ENCODE data around the gene FAM53C. TPM values are rescaled to one million over a fixed set of nuclear protein-coding genes. Genes with fewer than 3 reads are reported as not detected.

FAM53C gene
- total and polyA plus RNA-seq, 2 experiments from 2014 or later = 26.7 to 26.8 TPM

- no peaks in the 10 kb centered on the region for H3K27me3 ChIP-seq (replicated peaks; ENCODE audit: insufficient read depth)
- H3K36me3 ChIP-seq (ENCODE audit: low read depth) = peaks cover 14% of the 10 kb centered on the region; the same call in 1 of the 2 replicates
- in situ Hi-C loops (cut with MboI) = no loop called here
- peak overlapping the region; percentile 82 for H3K4me3 ChIP-seq
- DNase-seq = no peak
- H3K27ac ChIP-seq = peak overlapping the region; percentile 92
- 0 to 1% methylated on average over 1 to 21 of the region's 22 CpGs for WGBS, 2 experiments (ENCODE audit: low coverage in 1 of 2, low lambda C conversion rate in 2 of 2, missing lambda C conversion rate in 2 of 2)
- H3K4me2 ChIP-seq (ENCODE audit: unreplicated experiment) = peak overlapping the region; percentile 99
- H3K9me3 ChIP-seq (ENCODE audit: low read depth) = no peaks in the 10 kb centered on the region
- peaks cover 54% of the 10 kb centered on the region for H3K79me2 ChIP-seq (ENCODE audit: insufficient read depth)
- H3F3A ChIP-seq (ENCODE audit: insufficient read depth) = no peaks in the 10 kb centered on the region
- H3K4me1 ChIP-seq (ENCODE audit: insufficient read depth) = peaks cover 16% of the 10 kb centered on the region
- TF ChIP-seq EZH2phosphoT487 (IDR thresholded peaks at IDR 0.05; ENCODE audit: insufficient read depth, low read depth) (no peak), EZH2 (IDR thresholded peaks at IDR 0.05; ENCODE audit: insufficient read depth, poor library complexity, severe bottlenecking) (no peak)
- peak overlapping the region; percentile 90 for H2AFZ ChIP-seq
- peak overlapping the region; percentile 95 for H3K9ac ChIP-seq
- no peaks in the 10 kb centered on the region for H4K20me1 ChIP-seq (ENCODE audit: insufficient read depth)
- no peaks in the 10 kb centered on the region for H3K9me2 ChIP-seq (ENCODE audit: insufficient read depth)
Observed at GRCh38 chr5:138338411-138339090, 485 bp downstream of the FAM53C start.

- 2 to 4% methylated on average over 7 of the region's 7 CpGs for WGBS, 2 experiments (ENCODE audit: low coverage in 1 of 2, low lambda C conversion rate in 2 of 2, missing lambda C conversion rate in 2 of 2)
- Histone ChIP-seq H3K4me2 (ENCODE audit: unreplicated experiment) (peak overlapping the region; percentile 99), H2AFZ (peak overlapping the region; percentile 90), H3K27me3 (replicated peaks; ENCODE audit: insufficient read depth) (no peaks in the 10 kb centered on the region), H3K9me3 (ENCODE audit: low read depth) (no peaks in the 10 kb centered on the region), H3K4me3 (peak overlapping the region; percentile 82), H4K20me1 (ENCODE audit: insufficient read depth) (no peaks in the 10 kb centered on the region), H3F3A (ENCODE audit: insufficient read depth) (no peaks in the 10 kb centered on the region), H3K4me1 (ENCODE audit: insufficient read depth) (peaks cover 16% of the 10 kb centered on the region), H3K9ac (peak overlapping the region; percentile 95), H3K27ac (peak overlapping the region; percentile 92), H3K36me3 (ENCODE audit: low read depth) (peaks cover 19% of the 10 kb centered on the region; the same call in 1 of the 2 replicates), H3K79me2 (ENCODE audit: insufficient read depth) (peaks cover 60% of the 10 kb centered on the region), H3K9me2 (ENCODE audit: insufficient read depth) (no peaks in the 10 kb centered on the region)
- peak; percentile 57 for DNase-seq
- TF ChIP-seq EZH2phosphoT487 (IDR thresholded peaks at IDR 0.05; ENCODE audit: insufficient read depth, low read depth) (no peak), EZH2 (IDR thresholded peaks at IDR 0.05; ENCODE audit: insufficient read depth, poor library complexity, severe bottlenecking) (no peak)
- in situ Hi-C loops (cut with MboI) = no loop called here
Observed at GRCh38 chr5:138339091-138339456, 1.0 kb downstream of the FAM53C start.

- in situ Hi-C loops (cut with MboI) = no loop called here
- Histone ChIP-seq H3K4me1 (ENCODE audit: insufficient read depth) (peaks cover 16% of the 10 kb centered on the region), H3K9me2 (ENCODE audit: insufficient read depth) (no peaks in the 10 kb centered on the region), H3F3A (ENCODE audit: insufficient read depth) (no peaks in the 10 kb centered on the region), H3K4me3 (peak overlapping the region; percentile 82), H2AFZ (peak overlapping the region; percentile 90), H3K9me3 (ENCODE audit: low read depth) (no peaks in the 10 kb centered on the region), H3K36me3 (ENCODE audit: low read depth) (peaks cover 23% of the 10 kb centered on the region), H3K4me2 (ENCODE audit: unreplicated experiment) (peak overlapping the region; percentile 99), H3K27ac (peak overlapping the region; percentile 92), H3K79me2 (ENCODE audit: insufficient read depth) (peaks cover 64% of the 10 kb centered on the region), H3K27me3 (replicated peaks; ENCODE audit: insufficient read depth) (no peaks in the 10 kb centered on the region), H3K9ac (peak overlapping the region; percentile 95), H4K20me1 (ENCODE audit: insufficient read depth) (no peaks in the 10 kb centered on the region)
- TF ChIP-seq EZH2phosphoT487 (IDR thresholded peaks at IDR 0.05; ENCODE audit: insufficient read depth, low read depth) = no peak
- TF ChIP-seq EZH2 (IDR thresholded peaks at IDR 0.05; ENCODE audit: insufficient read depth, poor library complexity, severe bottlenecking) = no peak
- no peak for DNase-seq
- WGBS, 2 experiments (ENCODE audit: low coverage in 1 of 2, low lambda C conversion rate in 2 of 2, missing lambda C conversion rate in 2 of 2) = 55 to 56% methylated on average over 2 of the region's 2 CpGs
Observed at GRCh38 chr5:138339464-138339863, 1.4 kb downstream of the FAM53C start.

GRCh38 chr5:138340008-138340407, 1.9 kb downstream of the FAM53C start:
- peak overlapping the region; percentile 99 for H3K4me2 ChIP-seq (ENCODE audit: unreplicated experiment)
- H2AFZ ChIP-seq = no peak overlapping the region
- H3K4me1 ChIP-seq (ENCODE audit: insufficient read depth) = peaks cover 16% of the 10 kb centered on the region
- no peak for DNase-seq
- no peaks in the 10 kb centered on the region for H3K9me2 ChIP-seq (ENCODE audit: insufficient read depth)
- no peaks in the 10 kb centered on the region for H3K9me3 ChIP-seq (ENCODE audit: low read depth)
- no peaks in the 10 kb centered on the region for H3F3A ChIP-seq (ENCODE audit: insufficient read depth)
- H3K27ac ChIP-seq = no peak overlapping the region
- H3K27me3 ChIP-seq (replicated peaks; ENCODE audit: insufficient read depth) = no peaks in the 10 kb centered on the region
- 94% methylated on average over 3 of the region's 3 CpGs for WGBS, 2 experiments (ENCODE audit: low coverage in 1 of 2, low lambda C conversion rate in 2 of 2, missing lambda C conversion rate in 2 of 2)
- H3K79me2 ChIP-seq (ENCODE audit: insufficient read depth) = peaks cover 64% of the 10 kb centered on the region
- in situ Hi-C loops (cut with MboI) = no loop called here
- TF ChIP-seq EZH2 (IDR thresholded peaks at IDR 0.05; ENCODE audit: insufficient read depth, poor library complexity, severe bottlenecking) (no peak), EZH2phosphoT487 (IDR thresholded peaks at IDR 0.05; ENCODE audit: insufficient read depth, low read depth) (no peak)
- peak overlapping the region; percentile 82 for H3K4me3 ChIP-seq
- H3K36me3 ChIP-seq (ENCODE audit: low read depth) = peaks cover 24% of the 10 kb centered on the region
- H3K9ac ChIP-seq = peak overlapping the region; percentile 95
- H4K20me1 ChIP-seq (ENCODE audit: insufficient read depth) = no peaks in the 10 kb centered on the region

Measured in GM23248 (cell line).